Ishikawa (cell line): ENCODE measurements around the gene PPARG.

Experiments
- CEBPB ChIP-seq: IDR thresholded peaks from 2 replicates; pipeline ENCODE4 v1.6.1; 2012
- CREB1 ChIP-seq: IDR thresholded peaks from 2 replicates; pipeline ENCODE4 v1.6.1; 2012; ENCODE audit warnings: low read depth
- EGR1 ChIP-seq: IDR thresholded peaks from 2 replicates; pipeline ENCODE4 v1.6.1; 2012
- EP300 ChIP-seq: IDR thresholded peaks from 2 replicates; pipeline ENCODE4 v1.6.1; 2012; ENCODE audit warnings: borderline replicate concordance
- FOXM1 ChIP-seq: IDR thresholded peaks from 2 replicates; pipeline ENCODE4 v1.6.1; 2012; ENCODE audit warnings: low read depth, borderline replicate concordance
- NFIC ChIP-seq: IDR thresholded peaks from 2 replicates; pipeline ENCODE4 v1.6.1; 2012
- RAD21 ChIP-seq: IDR thresholded peaks from 2 replicates; pipeline ENCODE4 v1.6.1; 2012; ENCODE audit warnings: low read depth
- TAF1 ChIP-seq: IDR thresholded peaks from 2 replicates; pipeline ENCODE4 v1.6.1; 2012; ENCODE audit warnings: low read depth, mild to moderate bottlenecking
- TCF12 ChIP-seq: IDR thresholded peaks from 2 replicates; pipeline ENCODE4 v1.6.1; 2012; ENCODE audit warnings: low read depth
- TEAD4 ChIP-seq: IDR thresholded peaks from 2 replicates; pipeline ENCODE4 v1.6.1; 2012
- USF1 ChIP-seq: IDR thresholded peaks from 2 replicates; pipeline ENCODE4 v1.6.1; 2012
- YY1 ChIP-seq: IDR thresholded peaks from 2 replicates; pipeline ENCODE4 v1.6.1; 2012; ENCODE audit warnings: low read depth
- ZBTB7A ChIP-seq: IDR thresholded peaks from 2 replicates; pipeline ENCODE4 v1.6.1; 2012; ENCODE audit warnings: low read depth
- TF ChIP-seq, protein P1 (sequence below): IDR thresholded peaks from 2 replicates; pipeline ENCODE4 v1.6.1; 2012; ENCODE audit warnings: low read depth, mild to moderate bottlenecking
- TF ChIP-seq, protein P2 (sequence below): IDR thresholded peaks from 2 replicates; pipeline ENCODE4 v1.6.1; 2012

The PPARG gene

GRCh38 chr3:12421132-12421531, 132.3 kb downstream of the PPARG start:
- TF ChIP-seq, protein P1, sequence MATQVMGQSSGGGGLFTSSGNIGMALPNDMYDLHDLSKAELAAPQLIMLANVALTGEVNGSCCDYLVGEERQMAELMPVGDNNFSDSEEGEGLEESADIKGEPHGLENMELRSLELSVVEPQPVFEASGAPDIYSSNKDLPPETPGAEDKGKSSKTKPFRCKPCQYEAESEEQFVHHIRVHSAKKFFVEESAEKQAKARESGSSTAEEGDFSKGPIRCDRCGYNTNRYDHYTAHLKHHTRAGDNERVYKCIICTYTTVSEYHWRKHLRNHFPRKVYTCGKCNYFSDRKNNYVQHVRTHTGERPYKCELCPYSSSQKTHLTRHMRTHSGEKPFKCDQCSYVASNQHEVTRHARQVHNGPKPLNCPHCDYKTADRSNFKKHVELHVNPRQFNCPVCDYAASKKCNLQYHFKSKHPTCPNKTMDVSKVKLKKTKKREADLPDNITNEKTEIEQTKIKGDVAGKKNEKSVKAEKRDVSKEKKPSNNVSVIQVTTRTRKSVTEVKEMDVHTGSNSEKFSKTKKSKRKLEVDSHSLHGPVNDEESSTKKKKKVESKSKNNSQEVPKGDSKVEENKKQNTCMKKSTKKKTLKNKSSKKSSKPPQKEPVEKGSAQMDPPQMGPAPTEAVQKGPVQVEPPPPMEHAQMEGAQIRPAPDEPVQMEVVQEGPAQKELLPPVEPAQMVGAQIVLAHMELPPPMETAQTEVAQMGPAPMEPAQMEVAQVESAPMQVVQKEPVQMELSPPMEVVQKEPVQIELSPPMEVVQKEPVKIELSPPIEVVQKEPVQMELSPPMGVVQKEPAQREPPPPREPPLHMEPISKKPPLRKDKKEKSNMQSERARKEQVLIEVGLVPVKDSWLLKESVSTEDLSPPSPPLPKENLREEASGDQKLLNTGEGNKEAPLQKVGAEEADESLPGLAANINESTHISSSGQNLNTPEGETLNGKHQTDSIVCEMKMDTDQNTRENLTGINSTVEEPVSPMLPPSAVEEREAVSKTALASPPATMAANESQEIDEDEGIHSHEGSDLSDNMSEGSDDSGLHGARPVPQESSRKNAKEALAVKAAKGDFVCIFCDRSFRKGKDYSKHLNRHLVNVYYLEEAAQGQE, result no peak
- TF ChIP-seq ZBTB7A, result no peak
- no peak for TF ChIP-seq YY1
- no peak for TF ChIP-seq CEBPB
- TF ChIP-seq TAF1, result no peak
- TF ChIP-seq CREB1, result no peak
- TF ChIP-seq FOXM1, result no peak
- no peak for TF ChIP-seq TCF12
- no peak for TF ChIP-seq USF1
- TF ChIP-seq TEAD4, result no peak
- TF ChIP-seq RAD21, result no peak
- TF ChIP-seq EGR1, result no peak
- TF ChIP-seq NFIC, result no peak
- no peak for TF ChIP-seq EP300
- TF ChIP-seq, protein P2, sequence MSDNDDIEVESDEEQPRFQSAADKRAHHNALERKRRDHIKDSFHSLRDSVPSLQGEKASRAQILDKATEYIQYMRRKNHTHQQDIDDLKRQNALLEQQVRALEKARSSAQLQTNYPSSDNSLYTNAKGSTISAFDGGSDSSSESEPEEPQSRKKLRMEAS, result no peak

GRCh38 chr3:12423131-12423530, 134.3 kb downstream of the PPARG start:
- TF ChIP-seq CEBPB (no peak), EP300 (no peak), NFIC (no peak), RAD21 (no peak), EGR1 (no peak), USF1 (no peak), TAF1 (no peak), TCF12 (no peak), TEAD4 (no peak), FOXM1 (no peak), YY1 (no peak), ZBTB7A (no peak)
- TF ChIP-seq, protein P2, result no peak
- TF ChIP-seq, protein P1, result no peak

- TF ChIP-seq CREB1 (no peak), EP300 (no peak), TAF1 (no peak), YY1 (no peak), RAD21 (no peak)
These were observed 135.2 kb downstream of the PPARG start for GRCh38 chr3:12423918-12424630.

- TF ChIP-seq TAF1 (no peak), EGR1 (no peak), TCF12 (no peak), CEBPB (no peak), RAD21 (no peak), CREB1 (no peak), EP300 (no peak), NFIC (no peak), ZBTB7A (no peak), FOXM1 (no peak), YY1 (no peak), USF1 (no peak), TEAD4 (no peak)
- TF ChIP-seq, protein P1, result no peak
- TF ChIP-seq, protein P2, result no peak
These were observed 135.9 kb downstream of the PPARG start for GRCh38 chr3:12424635-12425319.
